Caco-2 (cell line): ENCODE results near the gene DAB1. TPM values are rescaled to one million over a fixed set of nuclear protein-coding genes. Genes with fewer than 3 reads are reported as not detected.

Experiments used
- BruUV-seq: library from RNA; stranded (reverse); fragments of 400-500 nt; replicated peaks from 2 replicates; lab custom pipeline; 2021; lab: Mats Ljungman, UMichigan
- CTCF ChIA-PET: fragments of 300-600 bp; sonication (Branson Sonifier 250); formaldehyde crosslinking; loops from one replicate; lab custom pipeline; 2022; ENCODE audit warnings: antibody characterized with exemption; lab: Charles Lee
- POLR2A ChIA-PET: fragments of 300-600 bp; sonication (Branson Sonifier 250); formaldehyde crosslinking; loops from one replicate; lab custom pipeline; 2022; ENCODE audit warnings: antibody characterized with exemption; lab: Charles Lee
- DNase-seq, 2 experiments: peaks; one replicate each; pipeline versions ENCODE4 v3.0.0 to v3.0.0-alpha.2; 2020 to 2022
- H3K27me3 ChIP-seq: replicated peaks from 2 replicates; pipeline ENCODE4 v1.6.0; 2011; ENCODE audit warnings: low read length; ENCODE audit not compliant: control insufficient read depth, insufficient read depth
- H3K36me3 ChIP-seq: 2 replicates; pipeline ENCODE4 v1.5.1; 2011; ENCODE audit warnings: low read length; ENCODE audit not compliant: control insufficient read depth, insufficient read depth
- H3K4me1 ChIP-seq: fragments of 250-450 bp; sonication (Bioruptor Pico); 2 replicates; pipeline ENCODE4 v1.5.1; 2020; ENCODE audit warnings: mild to moderate bottlenecking
- H3K4me3 ChIP-seq: 2 replicates; pipeline ENCODE4 v1.5.1; 2011; ENCODE audit warnings: low read depth, mild to moderate bottlenecking, control low read depth, low read length
- H3K9me3 ChIP-seq: fragments of 250-450 bp; sonication (Bioruptor Pico); 2 replicates; pipeline ENCODE4 v1.5.1; 2020; ENCODE audit warnings: mild to moderate bottlenecking, moderate library complexity
- H3K27ac Mint-ChIP-seq: one replicate; pipeline ENCODE4 v1.8.0; 2022; ENCODE audit warnings: mixed read lengths; ENCODE audit not compliant: unreplicated experiment
- H3K27me3 Mint-ChIP-seq: one replicate; pipeline ENCODE4 v1.8.0; 2022; ENCODE audit warnings: mixed read lengths; ENCODE audit not compliant: insufficient read depth, unreplicated experiment
- H3K36me3 Mint-ChIP-seq: one replicate; pipeline ENCODE4 v1.8.0; 2022; ENCODE audit warnings: mild to moderate bottlenecking, mixed read lengths; ENCODE audit not compliant: insufficient read depth, unreplicated experiment
- H3K4me1 Mint-ChIP-seq: one replicate; pipeline ENCODE4 v1.8.0; 2022; ENCODE audit warnings: low read depth, mixed read lengths; ENCODE audit not compliant: unreplicated experiment
- H3K4me3 Mint-ChIP-seq: one replicate; pipeline ENCODE4 v1.8.0; 2022; ENCODE audit warnings: mild to moderate bottlenecking, moderate library complexity, mixed read lengths; ENCODE audit not compliant: unreplicated experiment
- H3K9me3 Mint-ChIP-seq: one replicate; pipeline ENCODE4 v1.8.0; 2022; ENCODE audit warnings: mixed read lengths; ENCODE audit not compliant: unreplicated experiment
- CTCF ChIP-seq, 2 experiments: fragments of 200-600 bp in 1 of 2; IDR thresholded peaks; 1 replicate in 1 of 2; 2 replicates in 1 of 2; pipeline versions ENCODE4 v1.5.1 to v1.8.0; 2011 to 2022; ENCODE audit warnings: antibody characterized with exemption in 1 of 2, control low read depth in 1 of 2, inconsistent platforms in 1 of 2, low read depth in 1 of 2, low read length in 1 of 2, mild to moderate bottlenecking in 1 of 2, moderate library complexity in 1 of 2; ENCODE audit not compliant: insufficient read depth in 1 of 2, severe bottlenecking in 1 of 2, unreplicated experiment in 1 of 2
- intact Hi-C: fragments of 100-400 bp; cut with micrococcal nuclease; formaldehyde crosslinking; loops from one replicate; pipeline ENCODE4 v1.10.0; 2022; ENCODE audit not compliant: unreplicated experiment
- total RNA-seq: library from RNA; stranded (reverse); gene quantifications from 2 replicates; pipeline ENCODE4 v1.2.3, GENCODE V29; 2022

DAB1 gene
- total RNA-seq, 1 experiment from 2014 or later = 0.32 TPM

GRCh38 chr1:57111175-57111574 is 312.7 kb downstream of the DAB1 start:
- Mint-ChIP-seq H3K36me3 (no peaks in the 10 kb centered on the region), H3K4me1 (no peaks in the 10 kb centered on the region), H3K27ac (no peak overlapping the region), H3K27me3 (no peaks in the 10 kb centered on the region), H3K4me3 (no peak overlapping the region), H3K9me3 (no peaks in the 10 kb centered on the region)
- intact Hi-C loops = no loop called here
- TF ChIP-seq CTCF (IDR thresholded peaks at IDR 0.05; ENCODE audit: insufficient read depth in 1 of 2, low read depth in 1 of 2, low read length in 1 of 2, severe bottlenecking in 1 of 2, unreplicated experiment in 1 of 2) = no peak
- CTCF ChIA-PET = no interaction called here
- Histone ChIP-seq H3K9me3 (no peaks in the 10 kb centered on the region), H3K4me1 (no peaks in the 10 kb centered on the region), H3K36me3 (no peaks in the 10 kb centered on the region), H3K27me3 (no peaks in the 10 kb centered on the region), H3K4me3 (no peak overlapping the region)
- DNase-seq = no peak
- no TSS peak for BruUV-seq
- POLR2A ChIA-PET = no interaction called here

- Mint-ChIP-seq H3K4me1 (no peaks in the 10 kb centered on the region), H3K27ac (no peak overlapping the region), H3K36me3 (no peaks in the 10 kb centered on the region), H3K9me3 (no peaks in the 10 kb centered on the region), H3K4me3 (no peak overlapping the region), H3K27me3 (no peaks in the 10 kb centered on the region)
- ChIA-PET CTCF (no interaction called here), POLR2A (no interaction called here)
- H3K27me3 ChIP-seq = no peaks in the 10 kb centered on the region
- H3K4me3 ChIP-seq = no peak overlapping the region
- TF ChIP-seq CTCF (IDR thresholded peaks at IDR 0.05; ENCODE audit: insufficient read depth in 1 of 2, low read depth in 1 of 2, low read length in 1 of 2, severe bottlenecking in 1 of 2, unreplicated experiment in 1 of 2) = no peak
- H3K4me1 ChIP-seq = no peaks in the 10 kb centered on the region
- no TSS peak for BruUV-seq
- no peak for DNase-seq
- intact Hi-C loops = no loop called here
- H3K9me3 ChIP-seq = no peaks in the 10 kb centered on the region
- H3K36me3 ChIP-seq = no peaks in the 10 kb centered on the region
Observed at GRCh38 chr1:57109883-57110282, 314.0 kb downstream of the DAB1 start.

DNA sequence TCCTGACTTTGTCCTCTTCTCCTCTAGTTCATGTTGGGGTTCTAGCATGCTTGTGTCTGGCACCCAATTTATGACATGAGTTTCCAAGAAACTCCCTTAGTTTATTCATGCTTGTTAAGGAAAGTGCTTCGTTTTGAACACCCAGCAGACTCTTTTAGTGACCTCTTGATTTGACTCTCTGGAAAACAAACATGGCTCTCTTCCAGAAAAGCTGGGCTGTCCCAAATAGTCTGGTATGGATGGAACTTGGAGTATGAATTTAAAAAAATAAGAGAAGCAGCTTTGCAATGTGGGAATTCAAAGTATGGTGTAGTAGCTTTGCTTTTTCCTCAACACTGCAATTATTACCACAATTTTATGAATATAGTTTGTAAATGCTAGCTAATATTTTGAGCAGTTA is 314.6 kb downstream of the DAB1 start:
- H3K36me3 ChIP-seq = no peaks in the 10 kb centered on the region
- Mint-ChIP-seq H3K9me3 (no peaks in the 10 kb centered on the region), H3K4me3 (no peak overlapping the region), H3K27me3 (no peaks in the 10 kb centered on the region), H3K36me3 (no peaks in the 10 kb centered on the region), H3K27ac (no peak overlapping the region), H3K4me1 (no peaks in the 10 kb centered on the region)
- H3K27me3 ChIP-seq = no peaks in the 10 kb centered on the region
- BruUV-seq = no TSS peak
- H3K4me1 ChIP-seq = no peaks in the 10 kb centered on the region
- CTCF ChIA-PET = no interaction called here
- DNase-seq = no peak
- TF ChIP-seq CTCF (IDR thresholded peaks at IDR 0.05; ENCODE audit: insufficient read depth in 1 of 2, low read depth in 1 of 2, low read length in 1 of 2, severe bottlenecking in 1 of 2, unreplicated experiment in 1 of 2) = no peak
- POLR2A ChIA-PET = no interaction called here
- no peak overlapping the region for H3K4me3 ChIP-seq
- intact Hi-C loops = no loop called here
- H3K9me3 ChIP-seq = no peaks in the 10 kb centered on the region
